Neutrophil (primary cell): Measurements from ENCODE around the gene LGALSL.

ENCODE experiments used
- H3K27ac ChIP-seq: fragments of 200-600 bp; sonication (generic); 2 replicates; pipeline ENCODE4 v1.5.1; 2016; ENCODE audit warnings: mild to moderate bottlenecking, moderate library complexity
- H3K27me3 ChIP-seq: fragments of 200-600 bp; sonication (generic); 2 replicates; pipeline ENCODE4 v1.6.0; 2016; ENCODE audit warnings: mild to moderate bottlenecking
- H3K36me3 ChIP-seq: fragments of 200-600 bp; sonication (generic); 2 replicates; pipeline ENCODE4 v1.5.1; 2017
- H3K4me1 ChIP-seq, 2 experiments: fragments of 200-600 bp in 1 of 2; sonication (generic) in 1 of 2; 1 replicate in 1 of 2; 2 replicates in 1 of 2; pipeline versions ENCODE4 v1.5.1 to v1.6.1; 2013 to 2016; ENCODE audit warnings: low read depth in 1 of 2, low read length in 1 of 2, mild to moderate bottlenecking in 1 of 2, moderate library complexity in 1 of 2; ENCODE audit not compliant: control insufficient read depth in 1 of 2, insufficient read depth in 1 of 2
- H3K4me3 ChIP-seq, 2 experiments: fragments of 200-600 bp in 1 of 2; sonication (generic) in 1 of 2; 1 replicate in 1 of 2; 2 replicates in 1 of 2; pipeline ENCODE4 v1.5.1; 2013 to 2016; ENCODE audit warnings: low read depth in 1 of 2, low read length in 1 of 2, mild to moderate bottlenecking in 1 of 2, moderate library complexity in 1 of 2
- H3K9me3 ChIP-seq: fragments of 200-600 bp; sonication (generic); 2 replicates; pipeline ENCODE4 v1.5.1; 2016
- CTCF ChIP-seq: fragments of 200-600 bp; sonication (generic); IDR thresholded peaks from 2 replicates; pipeline ENCODE4 v1.5.1; 2016; ENCODE audit warnings: antibody characterized with exemption

The LGALSL gene

GRCh38 chr2:64410671-64411070 lies 43.3 kb upstream of the LGALSL start:
- no peak for TF ChIP-seq CTCF
- no peaks in the 10 kb centered on the region for H3K9me3 ChIP-seq
- no peaks in the 10 kb centered on the region for H3K27me3 ChIP-seq
- peaks cover 21 to 28% of the 10 kb centered on the region in 2 experiments for H3K4me1 ChIP-seq
- H3K27ac ChIP-seq = no peak overlapping the region
- H3K4me3 ChIP-seq = no peak overlapping the region
- H3K36me3 ChIP-seq = no peaks in the 10 kb centered on the region

GRCh38 chr2:64412671-64413070 lies 41.3 kb upstream of the LGALSL start:
- TF ChIP-seq CTCF = no peak
- Histone ChIP-seq H3K27me3 (no peaks in the 10 kb centered on the region), H3K4me1 (peaks cover 40 to 48% of the 10 kb centered on the region in 2 experiments), H3K9me3 (no peaks in the 10 kb centered on the region), H3K27ac (no peak overlapping the region), H3K4me3 (no peak overlapping the region), H3K36me3 (no peaks in the 10 kb centered on the region)

- H3K4me1 ChIP-seq = peaks cover 42 to 50% of the 10 kb centered on the region in 2 experiments
- H3K9me3 ChIP-seq = no peaks in the 10 kb centered on the region
- H3K36me3 ChIP-seq = no peaks in the 10 kb centered on the region
- peak overlapping the region; percentile 88 for H3K27ac ChIP-seq
- TF ChIP-seq CTCF = no peak
- H3K4me3 ChIP-seq = peak overlapping the region in 1 of 2 experiments; percentile 25
- H3K27me3 ChIP-seq = no peaks in the 10 kb centered on the region
Observed at GRCh38 chr2:64414736-64415435, 39.1 kb upstream of the LGALSL start.

- TF ChIP-seq CTCF = no peak
- H3K4me3 ChIP-seq = no peak overlapping the region
- peaks cover 42 to 56% of the 10 kb centered on the region in 2 experiments for H3K4me1 ChIP-seq
- no peaks in the 10 kb centered on the region for H3K27me3 ChIP-seq
- H3K9me3 ChIP-seq = no peaks in the 10 kb centered on the region
- H3K36me3 ChIP-seq = no peaks in the 10 kb centered on the region
- H3K27ac ChIP-seq = no peak overlapping the region
Observed at GRCh38 chr2:64417624-64418023, 36.3 kb upstream of the LGALSL start.

- Histone ChIP-seq H3K27me3 (no peaks in the 10 kb centered on the region), H3K4me3 (no peak overlapping the region), H3K4me1 (peaks cover 42 to 57% of the 10 kb centered on the region in 2 experiments), H3K9me3 (no peaks in the 10 kb centered on the region), H3K36me3 (no peaks in the 10 kb centered on the region), H3K27ac (no peak overlapping the region)
- TF ChIP-seq CTCF = no peak
Observed at GRCh38 chr2:64419596-64420165, 34.3 kb upstream of the LGALSL start.
